Suprapubic skin (tissue), 4 donors: ENCODE results near the gene COBLL1. TPM values are rescaled to one million over a fixed set of nuclear protein-coding genes. Genes with fewer than 3 reads are reported as not detected.
"Not testable (repeated sequence)": the region's sequence is repeated elsewhere in the genome, so short reads cannot be mapped to it uniquely, and the experiment has no call there.

ENCODE experiments used
- DNase-seq, 2 donors: peaks; one replicate each; pipeline ENCODE4 v3.0.0-alpha.2; 2019; ENCODE audit warnings: low spot score in 2 of 2
- H3K27ac ChIP-seq: fragments of 200-600 bp; sonication (generic); one replicate; pipeline ENCODE4 v1.5.1; 2019
- H3K27me3 ChIP-seq: fragments of 200-600 bp; sonication (generic); one replicate; pipeline ENCODE4 v1.5.1; 2019
- H3K36me3 ChIP-seq: fragments of 200-600 bp; sonication (generic); one replicate; pipeline ENCODE4 v1.5.1; 2019
- H3K4me1 ChIP-seq: fragments of 200-600 bp; sonication (generic); one replicate; pipeline ENCODE4 v1.5.1; 2019
- H3K4me3 ChIP-seq: fragments of 200-600 bp; sonication (generic); one replicate; pipeline ENCODE4 v1.5.1; 2019; ENCODE audit warnings: mild to moderate bottlenecking
- H3K9me3 ChIP-seq: fragments of 200-600 bp; sonication (generic); one replicate; pipeline ENCODE4 v1.5.1; 2019
- EP300 ChIP-seq: sonication (generic); formaldehyde crosslinking; IDR thresholded peaks from one replicate; pipeline ENCODE4 v1.6.1; 2017; ENCODE audit warnings: antibody characterized with exemption
- POLR2A ChIP-seq, 2 donors: fragments of 450-650 bp; IDR thresholded peaks; one replicate each; pipeline ENCODE4 v1.6.1; 2017; ENCODE audit warnings: antibody characterized with exemption in 2 of 2, mild to moderate bottlenecking in 2 of 2, moderate library complexity in 2 of 2
- POLR2AphosphoS5 ChIP-seq, 3 donors: sonication (generic); formaldehyde crosslinking; IDR thresholded peaks; one replicate each; pipeline ENCODE4 v1.6.1; 2017; ENCODE audit warnings: antibody characterized with exemption in 3 of 3
- WGBS: methylation state at CpG from one replicate; pipeline ENCODE4 v1.1.5; 2018; 5-methylcytosine and 5-hydroxymethylcytosine counted together
- total RNA-seq, 4 donors: library from RNA; depleted of rRNA; stranded (reverse); fragments of >200 nt; gene quantifications; one replicate each; pipeline ENCODE4 v1.1.0, GENCODE V29; 2016
- TF ChIP-seq, protein P1 (sequence below), 2 donors: fragments of 200-600 bp in 1 of 2; fragments of 450-650 bp in 1 of 2; sonication (generic) in 1 of 2; IDR thresholded peaks; one replicate each; pipeline ENCODE4 v1.5.1; 2016 to 2019; ENCODE audit warnings: antibody characterized with exemption in 2 of 2, mild to moderate bottlenecking in 1 of 2, moderate library complexity in 1 of 2

Gene COBLL1
- total RNA-seq, 4 donors from 2014 or later = 36.2 to 170 (median 61.0) TPM

DNA sequence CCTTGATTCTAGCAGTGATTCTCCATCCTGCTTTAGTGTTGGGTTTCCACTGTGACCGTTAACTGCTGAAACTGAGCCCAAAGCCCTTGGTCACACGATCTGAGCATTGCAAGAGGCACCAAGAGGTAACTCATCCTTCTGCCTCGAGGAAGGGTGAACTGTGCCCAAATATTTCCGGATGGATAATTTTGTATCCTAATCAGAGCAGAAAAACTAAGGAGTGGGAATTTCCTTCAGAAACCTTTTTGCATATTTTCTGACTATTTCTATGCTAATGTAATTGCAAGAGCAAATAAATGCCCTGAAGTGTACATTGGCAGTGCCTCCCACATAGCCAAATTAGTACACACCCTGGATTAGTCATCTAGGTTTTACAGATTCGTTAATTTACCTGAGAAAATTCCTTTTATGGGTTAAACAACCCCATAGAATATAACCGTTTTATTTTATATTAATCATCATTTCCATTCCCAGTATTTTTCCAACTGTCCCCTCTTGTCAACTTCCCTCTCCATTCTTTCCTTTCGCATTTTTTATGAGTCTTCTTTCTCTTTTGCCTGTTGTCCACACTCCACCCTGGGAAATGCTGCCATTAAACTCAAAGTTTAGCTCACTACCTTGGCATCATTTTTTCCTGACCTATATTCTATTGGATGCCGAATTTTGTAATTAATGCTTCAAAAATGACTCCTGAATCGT, 31.7 kb upstream of the COBLL1 start:
- Histone ChIP-seq H3K4me3 (no peak overlapping the region), H3K27ac (no peak overlapping the region), H3K27me3 (no peaks in the 10 kb centered on the region), H3K4me1 (peaks cover 12% of the 10 kb centered on the region), H3K9me3 (no peaks in the 10 kb centered on the region), H3K36me3 (no peaks in the 10 kb centered on the region)
- TF ChIP-seq, protein P1, sequence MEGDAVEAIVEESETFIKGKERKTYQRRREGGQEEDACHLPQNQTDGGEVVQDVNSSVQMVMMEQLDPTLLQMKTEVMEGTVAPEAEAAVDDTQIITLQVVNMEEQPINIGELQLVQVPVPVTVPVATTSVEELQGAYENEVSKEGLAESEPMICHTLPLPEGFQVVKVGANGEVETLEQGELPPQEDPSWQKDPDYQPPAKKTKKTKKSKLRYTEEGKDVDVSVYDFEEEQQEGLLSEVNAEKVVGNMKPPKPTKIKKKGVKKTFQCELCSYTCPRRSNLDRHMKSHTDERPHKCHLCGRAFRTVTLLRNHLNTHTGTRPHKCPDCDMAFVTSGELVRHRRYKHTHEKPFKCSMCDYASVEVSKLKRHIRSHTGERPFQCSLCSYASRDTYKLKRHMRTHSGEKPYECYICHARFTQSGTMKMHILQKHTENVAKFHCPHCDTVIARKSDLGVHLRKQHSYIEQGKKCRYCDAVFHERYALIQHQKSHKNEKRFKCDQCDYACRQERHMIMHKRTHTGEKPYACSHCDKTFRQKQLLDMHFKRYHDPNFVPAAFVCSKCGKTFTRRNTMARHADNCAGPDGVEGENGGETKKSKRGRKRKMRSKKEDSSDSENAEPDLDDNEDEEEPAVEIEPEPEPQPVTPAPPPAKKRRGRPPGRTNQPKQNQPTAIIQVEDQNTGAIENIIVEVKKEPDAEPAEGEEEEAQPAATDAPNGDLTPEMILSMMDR (IDR thresholded peaks at IDR 0.05) = no peak
- TF ChIP-seq EP300 = no peak
- TF ChIP-seq POLR2AphosphoS5 (IDR thresholded peaks at IDR 0.05) = no peak
- TF ChIP-seq POLR2A (IDR thresholded peaks at IDR 0.05) = no peak
- 62% methylated on average over 9 of the region's 9 CpGs for WGBS
- DNase-seq = no peak

DNA sequence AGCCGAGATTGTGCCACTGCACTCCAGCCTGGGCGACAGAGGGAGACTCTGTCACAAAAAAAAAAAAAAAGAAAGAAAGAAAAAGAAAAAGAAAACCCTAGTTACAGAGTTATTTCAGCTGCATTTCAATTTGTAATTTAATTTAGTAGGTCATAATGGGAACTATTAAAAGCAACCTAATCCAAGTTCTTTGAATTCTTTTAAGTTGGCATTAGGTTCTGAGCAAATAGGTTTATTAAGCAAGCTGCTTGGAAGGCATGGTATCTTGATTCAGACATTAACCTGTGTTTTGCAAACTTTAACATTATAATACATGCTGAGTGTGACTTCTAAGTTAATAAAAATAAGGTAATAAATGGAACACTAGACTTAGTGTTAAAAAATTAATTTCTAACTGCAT, 29.8 kb upstream of the COBLL1 start:
- 84% methylated on average over 2 of the region's 2 CpGs for WGBS
- DNase-seq = no peak
- Histone ChIP-seq H3K4me3 (no peak overlapping the region), H3K9me3 (no peaks in the 10 kb centered on the region), H3K27ac (no peak overlapping the region), H3K4me1 (peaks cover 13% of the 10 kb centered on the region), H3K36me3 (no peaks in the 10 kb centered on the region), H3K27me3 (no peaks in the 10 kb centered on the region)
- TF ChIP-seq EP300 (no peak), POLR2A (IDR thresholded peaks at IDR 0.05) (no peak), POLR2AphosphoS5 (IDR thresholded peaks at IDR 0.05) (no peak)
- TF ChIP-seq, protein P1 (IDR thresholded peaks at IDR 0.05) = no peak

DNA sequence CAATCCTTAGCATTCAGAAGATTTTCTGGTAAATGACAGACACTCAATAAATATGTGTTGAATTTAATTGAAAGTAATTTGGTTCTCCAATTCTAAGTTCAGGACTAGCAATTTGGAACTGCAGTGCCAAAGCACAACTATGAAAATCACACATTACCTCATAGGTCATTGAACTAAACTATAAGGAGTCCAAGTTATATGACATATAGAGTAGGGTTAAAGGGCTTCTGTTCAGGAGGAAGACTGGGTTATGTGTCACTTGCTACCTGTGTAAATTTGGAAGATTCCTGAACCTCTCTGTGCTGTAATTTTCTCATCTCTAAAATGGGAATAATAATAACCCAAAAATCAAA, 27.8 kb upstream of the COBLL1 start:
- Histone ChIP-seq H3K9me3 (no peaks in the 10 kb centered on the region), H3K4me1 (peaks cover 13% of the 10 kb centered on the region), H3K27me3 (no peaks in the 10 kb centered on the region), H3K27ac (no peak overlapping the region), H3K4me3 (no peak overlapping the region), H3K36me3 (no peaks in the 10 kb centered on the region)
- TF ChIP-seq POLR2AphosphoS5 (IDR thresholded peaks at IDR 0.05) = no peak
- TF ChIP-seq POLR2A (IDR thresholded peaks at IDR 0.05) = no peak
- TF ChIP-seq, protein P1 (IDR thresholded peaks at IDR 0.05) = no peak
- TF ChIP-seq EP300 = no peak
- DNase-seq = no peak

DNA sequence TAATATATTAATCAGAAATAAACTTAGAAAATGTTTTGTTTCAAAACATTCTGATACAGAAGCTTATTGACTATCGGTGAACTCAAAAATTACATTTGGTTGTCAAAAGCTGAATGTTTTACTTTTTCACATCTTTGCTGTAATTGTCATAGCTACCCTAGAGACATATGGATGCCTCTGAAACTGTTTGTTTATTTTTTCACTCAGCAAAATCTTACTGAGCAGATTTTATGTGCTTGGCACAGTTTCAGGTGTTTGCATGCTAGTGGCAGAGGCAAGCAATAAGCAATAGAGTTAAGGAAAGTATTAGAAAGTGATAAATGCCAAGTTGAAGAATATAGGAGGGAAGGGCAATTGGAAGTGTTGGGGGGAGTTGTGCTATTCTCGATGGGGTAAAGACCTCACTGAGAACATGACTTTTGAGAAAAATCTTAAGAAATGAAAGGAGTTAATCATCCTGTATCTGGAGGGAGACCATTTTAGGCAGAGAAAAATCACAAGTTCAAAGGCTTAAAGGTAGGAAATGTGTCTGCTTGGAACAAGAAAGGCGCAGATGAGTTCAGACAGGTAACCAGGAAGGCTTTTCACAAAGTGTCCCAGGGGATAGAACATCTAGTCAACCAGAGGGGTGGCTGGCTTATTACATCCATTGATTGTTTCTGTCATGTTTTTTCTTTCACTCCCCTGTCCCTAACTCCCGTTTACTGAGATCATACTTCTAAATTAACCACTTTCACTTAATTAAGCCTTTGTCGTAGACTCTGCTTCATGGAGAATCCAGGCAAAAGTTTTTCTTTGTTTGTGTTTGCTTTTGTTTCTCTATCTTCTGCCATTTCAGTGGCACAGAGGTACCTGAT, 27.2 kb upstream of the COBLL1 start:
- WGBS = 58% methylated on average over 5 of the region's 5 CpGs
- no peak overlapping the region for H3K27ac ChIP-seq
- no peak overlapping the region for H3K4me3 ChIP-seq
- no peaks in the 10 kb centered on the region for H3K27me3 ChIP-seq
- H3K4me1 ChIP-seq = peaks cover 13% of the 10 kb centered on the region
- H3K36me3 ChIP-seq = no peaks in the 10 kb centered on the region
- no peaks in the 10 kb centered on the region for H3K9me3 ChIP-seq
- no peak for DNase-seq
- TF ChIP-seq, protein P1 (IDR thresholded peaks at IDR 0.05) = no peak
- TF ChIP-seq POLR2AphosphoS5 (IDR thresholded peaks at IDR 0.05) = no peak
- TF ChIP-seq EP300 = no peak
- no peak for TF ChIP-seq POLR2A (IDR thresholded peaks at IDR 0.05)

DNA sequence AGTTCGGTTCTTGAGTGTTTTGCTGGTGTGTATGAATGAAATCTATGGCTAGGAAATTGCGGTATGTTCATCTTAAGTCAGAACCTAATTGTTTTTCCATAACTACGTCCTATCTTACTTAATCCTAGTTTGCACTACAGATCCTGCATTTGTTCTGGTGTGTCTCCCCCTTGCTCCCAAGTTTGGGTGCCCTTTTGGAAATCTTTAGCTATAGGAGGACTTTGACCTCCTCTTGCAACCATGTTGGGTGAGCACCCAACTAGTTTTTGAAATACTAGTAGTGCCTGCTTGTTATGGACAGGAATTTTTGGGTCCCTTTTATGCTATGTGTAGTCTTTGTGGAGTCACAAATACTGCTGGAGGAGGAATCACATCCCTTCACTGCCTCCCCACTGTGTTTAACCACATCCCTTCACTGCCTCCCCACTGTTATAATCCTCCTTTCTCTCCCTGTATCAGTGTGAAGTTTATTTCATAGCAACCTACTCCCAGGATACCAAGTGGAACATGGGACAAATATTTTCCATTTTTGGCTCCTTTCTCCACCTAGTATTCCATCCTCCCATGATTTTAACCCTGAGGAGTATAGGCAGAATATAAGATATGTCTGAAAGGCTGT, 26.3 kb upstream of the COBLL1 start:
- H3K9me3 ChIP-seq = no peaks in the 10 kb centered on the region
- no peak for DNase-seq
- H3K4me3 ChIP-seq = no peak overlapping the region
- WGBS = 77% methylated on average over 3 of the region's 3 CpGs
- no peak overlapping the region for H3K27ac ChIP-seq
- H3K4me1 ChIP-seq = peaks cover 9% of the 10 kb centered on the region
- no peaks in the 10 kb centered on the region for H3K27me3 ChIP-seq
- no peak for TF ChIP-seq EP300
- no peak for TF ChIP-seq POLR2A (IDR thresholded peaks at IDR 0.05)
- TF ChIP-seq POLR2AphosphoS5 (IDR thresholded peaks at IDR 0.05) = no peak
- TF ChIP-seq, protein P1 (IDR thresholded peaks at IDR 0.05) = no peak
- no peaks in the 10 kb centered on the region for H3K36me3 ChIP-seq

DNA sequence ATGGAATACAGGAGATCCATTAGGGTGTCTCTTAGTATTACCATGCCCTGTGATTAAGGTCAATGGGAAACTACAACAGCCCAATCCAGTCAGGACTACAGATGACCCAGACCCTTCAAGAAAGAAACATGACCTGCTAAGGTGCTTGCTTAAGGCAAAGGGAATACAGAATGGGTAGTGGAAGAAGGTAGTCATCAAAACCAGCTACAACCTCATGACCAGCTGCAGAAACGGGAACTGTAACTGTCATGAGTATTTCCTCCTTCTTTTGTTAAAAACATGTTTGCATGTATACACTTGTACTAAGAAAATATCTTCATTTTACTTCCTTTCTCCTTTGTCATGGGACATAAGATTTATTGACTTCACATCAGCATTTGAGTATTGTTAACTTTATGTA, 24.8 kb upstream of the COBLL1 start:
- WGBS = 41% methylated on average over 1 of the region's 1 CpG
- not testable (repeated sequence) for H3K36me3 ChIP-seq, H3K27ac ChIP-seq, H3K4me1 ChIP-seq, H3K9me3 ChIP-seq, DNase-seq, H3K4me3 ChIP-seq, H3K27me3 ChIP-seq
